ENCODE data around the gene ARL15.
"Not testable (repeated sequence)": the region's sequence is repeated elsewhere in the genome, so short reads cannot be mapped to it uniquely, and the experiment has no call there.

ARL15 gene

DNA sequence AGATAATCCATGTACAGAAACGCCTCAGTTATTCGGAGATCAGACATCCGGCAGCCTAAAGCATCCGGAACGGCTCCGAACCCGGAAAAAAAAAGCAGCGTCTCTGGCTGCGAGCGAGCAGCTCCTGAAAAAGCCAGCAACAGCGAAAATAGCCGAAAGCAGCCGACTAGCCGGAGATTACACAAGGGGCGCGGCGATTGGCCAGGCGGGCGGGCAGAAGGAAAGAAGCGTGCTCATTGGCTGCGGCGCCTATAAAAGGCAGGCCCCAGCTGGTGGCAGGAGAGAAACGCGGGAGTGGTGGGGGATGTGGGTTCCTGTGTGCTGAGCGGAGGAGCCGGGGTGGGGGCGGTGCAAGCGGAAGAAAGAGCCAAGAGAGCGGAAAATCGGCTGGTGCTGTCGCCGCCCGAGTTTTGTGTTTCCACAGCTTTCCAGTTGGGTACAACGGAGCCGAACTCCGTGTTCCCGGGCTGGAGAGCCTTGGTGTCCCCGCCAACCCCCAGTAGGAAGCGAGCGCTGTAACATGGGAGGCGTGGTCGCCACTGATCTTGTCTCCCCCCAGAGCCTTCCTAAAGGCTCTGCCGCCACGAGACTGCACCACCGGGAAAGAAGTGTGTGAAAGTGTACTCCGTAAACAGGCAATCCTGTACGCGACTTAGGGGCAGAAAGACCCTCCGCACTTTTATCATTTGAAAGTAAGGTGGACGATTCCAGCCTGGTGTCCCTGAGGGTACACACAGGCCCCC is at the start of gene ARL15:
ARL15 (minus strand) TSS at position 141 of the 743 bp plus-strand sequence.
- DNase-seq = peak; percentile 94

DNA sequence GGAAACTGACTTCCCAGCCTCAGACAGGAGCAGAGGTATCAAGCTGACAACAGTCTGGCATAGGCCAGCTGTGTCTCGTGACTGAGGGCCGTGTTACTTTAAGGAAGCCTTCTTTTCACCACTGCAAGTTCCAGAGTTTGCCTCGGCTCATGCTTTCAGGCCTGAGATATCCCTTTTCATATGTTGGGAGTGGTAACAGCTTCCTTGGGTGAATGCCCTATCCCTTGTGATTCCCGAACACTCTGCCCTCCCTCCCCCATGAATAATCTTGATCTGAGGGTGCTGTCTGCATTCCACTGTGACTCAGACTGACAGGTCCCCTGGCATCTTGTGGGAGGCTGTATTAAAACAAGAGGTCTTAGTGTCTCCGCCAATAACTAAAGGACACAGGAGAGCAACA is 49.7 kb upstream of the ARL15 start:
- peak; percentile 78 for DNase-seq

DNA sequence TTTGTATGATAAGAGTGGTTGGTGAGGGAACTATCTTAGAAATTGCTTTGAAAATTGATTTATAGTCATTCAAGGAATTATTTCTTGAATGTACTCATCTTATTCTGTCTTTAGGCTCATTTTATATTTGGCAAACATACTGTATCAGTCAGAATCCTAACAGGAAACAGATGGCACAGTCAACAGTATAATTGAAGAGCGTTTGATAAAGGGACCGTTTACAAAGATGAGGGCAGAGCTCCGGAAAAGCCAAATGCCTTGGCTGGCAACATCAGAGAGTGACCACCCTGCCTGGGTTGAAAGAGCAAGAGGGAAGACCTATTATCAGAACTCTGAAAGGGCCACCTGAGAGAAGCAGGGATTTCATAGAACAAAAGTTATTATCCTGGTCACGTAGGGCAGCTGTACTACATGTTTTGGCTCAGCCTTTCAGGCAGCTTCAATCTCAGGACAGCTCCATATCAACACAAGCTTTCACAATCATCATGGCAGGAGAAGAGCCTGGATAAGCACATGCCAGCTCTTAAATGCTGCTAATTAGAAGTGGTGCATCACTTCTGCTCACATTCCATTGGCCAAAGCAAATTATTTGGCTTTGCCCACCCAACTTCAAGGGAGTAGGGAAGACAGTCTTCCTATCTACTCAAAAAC is 47.2 kb upstream of the ARL15 start:
- no peak for DNase-seq

DNA sequence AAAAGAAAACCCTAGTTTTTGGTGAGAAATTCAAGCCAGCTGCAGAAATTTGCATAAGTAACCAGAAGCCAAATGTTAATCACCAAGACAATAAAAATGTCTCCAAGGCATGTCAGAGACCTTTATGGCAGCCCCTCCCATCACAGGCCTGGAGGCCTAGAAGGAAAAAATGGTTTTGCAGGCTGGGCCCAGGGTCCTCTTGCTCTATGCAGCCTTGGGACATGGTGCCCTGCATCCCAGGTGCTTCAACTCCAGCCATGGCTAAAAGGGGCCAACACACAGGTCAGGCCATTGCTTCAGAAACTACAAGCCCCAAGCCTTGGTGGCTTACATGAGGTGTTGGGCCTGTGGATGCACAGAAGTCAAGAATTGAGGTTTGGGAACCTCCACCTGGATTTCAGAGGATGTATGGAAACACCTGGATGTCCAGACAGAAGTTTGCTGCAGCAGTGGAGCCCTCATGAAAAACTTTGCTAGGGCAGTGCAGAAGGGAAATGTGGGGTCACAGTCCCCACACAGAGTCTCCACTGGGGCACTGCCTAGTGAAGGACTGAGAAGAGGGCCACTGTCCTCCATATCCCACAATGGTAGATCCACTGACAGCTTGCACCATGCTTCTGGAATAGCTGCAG is 43.7 kb upstream of the ARL15 start:
- not testable (repeated sequence) for DNase-seq

DNA sequence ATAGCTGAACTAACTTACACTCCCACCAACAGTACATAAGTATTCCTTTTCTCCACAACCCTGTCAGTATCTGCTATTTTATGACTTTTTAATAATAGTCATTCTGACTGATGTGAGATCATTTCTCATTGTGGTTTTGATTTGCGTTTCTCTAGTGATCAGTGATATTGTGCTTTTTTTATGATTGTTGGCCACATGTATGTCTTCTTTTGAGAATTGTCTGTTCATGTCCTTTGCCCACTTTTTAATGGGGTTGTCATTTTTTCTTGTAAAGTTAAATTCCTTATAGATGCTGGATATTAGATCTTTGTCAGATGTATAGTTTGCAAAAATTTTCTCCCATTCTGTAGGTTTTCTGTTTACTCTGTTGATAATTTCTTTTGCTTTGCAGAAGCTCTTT is 42.2 kb upstream of the ARL15 start:
- not testable (repeated sequence) for DNase-seq

DNA sequence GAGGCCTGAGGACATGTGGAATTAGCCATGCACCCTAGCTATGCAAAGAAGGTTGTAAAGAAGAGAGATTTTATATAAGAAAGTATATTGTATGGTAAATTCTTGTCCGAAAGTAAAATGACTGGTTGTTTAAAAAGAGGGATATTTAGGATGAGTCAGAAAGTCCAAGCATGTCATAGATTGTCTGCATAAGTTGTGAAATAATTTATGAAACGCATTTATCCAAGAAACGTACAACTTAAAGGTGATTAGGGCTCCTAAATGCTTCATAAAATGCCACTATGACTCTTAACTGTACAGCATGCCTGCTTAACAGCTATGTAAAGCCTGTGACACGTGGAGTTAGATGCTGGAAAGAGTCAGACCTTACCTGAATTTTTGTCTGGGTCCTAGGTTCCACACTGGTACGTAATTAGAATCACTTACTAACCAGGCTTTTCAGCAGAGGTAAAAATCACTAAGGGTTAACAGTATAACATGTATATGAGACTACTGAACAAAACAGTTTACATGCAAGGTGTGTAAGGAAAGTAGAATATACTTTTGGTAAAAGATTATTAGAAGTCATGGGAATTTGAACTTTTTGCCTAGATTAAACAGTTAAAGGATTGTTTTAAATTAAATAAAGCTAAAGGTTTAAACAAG is 37.0 kb upstream of the ARL15 start:
- DNase-seq = no peak

DNA sequence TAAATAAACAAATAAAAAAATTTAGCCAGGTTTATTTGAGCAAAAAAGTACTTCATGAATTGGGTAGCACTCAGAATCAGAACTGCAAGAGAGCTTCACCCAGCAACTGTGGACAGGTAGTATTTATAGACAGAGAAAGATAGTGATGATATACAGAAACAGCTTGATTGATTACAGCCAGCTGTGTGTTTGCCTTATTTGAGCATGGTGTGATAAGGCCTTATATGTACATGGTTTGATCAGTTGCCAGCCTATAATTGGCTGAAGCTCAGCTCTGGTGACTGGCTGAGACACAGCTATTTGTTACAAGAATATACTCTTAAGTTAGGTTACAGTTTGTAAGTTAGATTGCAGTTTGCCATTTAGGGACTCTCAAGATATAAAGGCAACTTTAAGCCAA is 34.3 kb upstream of the ARL15 start:
- DNase-seq = no peak

DNA sequence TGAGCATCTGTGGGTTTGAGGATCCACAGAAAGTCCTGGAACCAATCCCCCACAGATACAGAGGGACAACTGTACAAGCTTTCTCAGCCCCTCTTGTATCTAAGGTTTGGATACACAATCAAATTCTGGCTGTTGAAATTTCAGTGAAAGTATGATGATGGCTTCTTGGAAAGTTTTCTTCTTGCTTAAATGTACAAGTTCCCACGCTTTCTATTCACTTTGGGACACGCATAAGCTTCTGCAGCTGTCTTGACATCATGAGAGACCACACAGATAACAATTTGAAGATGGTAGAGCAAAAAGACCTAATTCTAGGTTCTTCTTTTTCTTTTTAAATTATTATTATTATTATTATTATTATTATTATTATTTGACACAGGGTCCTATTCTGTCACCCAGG is 31.6 kb upstream of the ARL15 start:
- no peak for DNase-seq

DNA sequence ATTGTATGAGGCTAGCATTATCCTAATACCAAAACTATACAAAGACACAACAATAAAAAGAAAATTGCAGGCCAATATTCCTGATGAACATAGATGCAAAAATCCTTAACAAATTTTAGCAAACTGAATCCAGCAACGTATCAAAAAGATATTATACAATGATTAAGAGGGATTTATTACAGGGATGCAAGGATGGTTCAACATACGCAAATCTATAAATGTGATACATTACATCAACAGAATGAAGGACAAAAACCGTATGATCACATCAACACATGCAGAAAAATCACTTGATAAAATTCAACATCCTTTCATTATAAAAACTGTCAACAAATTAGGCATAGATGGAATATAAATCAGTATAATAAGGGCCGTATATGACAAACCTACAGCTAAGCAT is 27.1 kb upstream of the ARL15 start:
- no peak for DNase-seq

DNA sequence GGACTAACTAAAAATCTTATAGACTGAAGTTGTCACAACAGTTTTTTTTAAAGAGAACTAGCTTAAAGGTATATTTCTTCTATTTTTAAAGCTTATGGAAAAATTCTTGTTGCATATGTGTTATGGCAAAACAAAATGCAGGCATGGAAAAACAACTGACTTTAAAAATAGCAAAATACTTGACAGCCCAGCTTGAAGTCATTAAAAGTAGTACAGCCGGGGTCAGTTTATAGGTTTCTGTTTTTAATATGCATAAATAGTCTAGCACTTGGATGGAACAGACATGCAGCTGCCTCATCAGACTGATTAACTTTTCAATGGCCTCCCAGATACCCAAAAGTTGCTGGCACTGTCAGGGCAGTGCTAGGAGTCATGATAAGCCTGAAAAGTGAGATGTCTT is 22.3 kb upstream of the ARL15 start:
- no peak for DNase-seq

DNA sequence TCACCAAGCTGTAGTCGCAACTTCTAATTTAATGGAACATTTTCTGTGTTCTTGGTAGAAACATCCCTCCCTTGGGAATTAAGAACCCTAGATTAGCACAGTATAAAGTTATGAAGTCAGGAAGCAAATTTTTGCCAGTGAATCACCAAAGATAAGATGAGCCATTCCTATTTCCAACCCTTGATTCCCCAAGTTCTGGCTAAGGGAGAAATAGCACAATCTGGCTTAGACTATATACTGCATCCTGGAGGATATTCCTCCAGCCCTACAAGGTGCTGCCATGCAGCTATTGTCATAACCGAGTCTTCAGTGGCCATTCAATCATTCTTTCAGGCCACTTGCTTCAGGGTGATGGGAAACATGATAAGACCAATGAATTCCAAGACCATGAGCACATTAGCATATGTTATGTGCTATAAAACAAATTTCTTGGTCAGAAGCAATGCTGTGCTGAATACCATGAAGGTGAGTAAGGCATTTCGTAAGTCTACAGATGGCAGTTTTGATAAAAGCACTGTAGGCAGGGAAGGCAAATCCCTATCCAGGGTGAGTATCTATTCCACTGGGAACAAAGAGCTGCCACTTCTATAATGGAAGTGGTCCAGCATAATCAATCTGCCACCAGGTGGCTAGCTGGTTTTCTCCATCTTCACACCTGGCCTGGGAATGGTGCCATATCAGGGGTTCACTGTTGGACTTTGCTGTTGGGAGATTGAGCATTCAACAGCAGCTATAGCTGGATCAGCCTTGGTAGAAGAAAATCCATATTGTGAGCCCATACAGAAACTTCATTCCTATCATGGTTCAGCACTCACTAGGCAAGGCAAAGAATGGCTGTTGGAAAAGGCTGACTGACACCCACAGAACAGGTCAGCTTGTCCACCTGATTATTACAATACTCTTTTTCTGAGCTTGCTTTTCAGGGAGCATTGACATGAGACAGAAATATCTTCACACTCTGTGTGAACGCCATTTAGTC is 19.6 kb upstream of the ARL15 start:
- peak; percentile 94 for DNase-seq

DNA sequence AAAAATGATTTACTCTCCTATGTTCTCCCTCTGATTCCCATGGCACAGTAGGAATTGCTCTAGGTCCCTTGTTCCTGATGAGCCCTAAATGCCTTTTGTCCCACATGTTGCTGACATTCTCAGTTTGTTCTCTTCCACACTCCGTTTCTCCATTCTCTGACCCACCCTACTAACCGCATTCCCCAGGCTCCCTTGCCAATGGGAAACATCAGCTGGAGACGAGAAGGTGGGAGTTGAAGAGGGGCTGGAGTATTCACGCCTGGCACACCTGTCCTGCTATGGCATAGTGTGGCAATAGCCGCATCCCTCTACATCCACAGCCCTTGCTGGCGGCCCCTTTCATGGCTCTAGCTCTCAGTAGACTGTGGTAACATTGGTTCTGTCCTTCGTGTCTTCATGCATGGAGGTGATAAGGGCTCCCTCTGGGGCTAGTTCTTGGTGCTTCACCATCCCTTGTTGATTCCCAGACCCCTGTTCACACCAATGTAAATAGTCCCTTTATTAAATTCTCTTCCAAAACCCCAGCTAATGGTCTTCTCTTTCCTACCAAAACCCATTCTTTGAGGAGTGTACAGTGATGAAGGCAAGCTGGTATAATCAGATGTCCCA is 16.4 kb upstream of the ARL15 start:
- DNase-seq = no peak

DNA sequence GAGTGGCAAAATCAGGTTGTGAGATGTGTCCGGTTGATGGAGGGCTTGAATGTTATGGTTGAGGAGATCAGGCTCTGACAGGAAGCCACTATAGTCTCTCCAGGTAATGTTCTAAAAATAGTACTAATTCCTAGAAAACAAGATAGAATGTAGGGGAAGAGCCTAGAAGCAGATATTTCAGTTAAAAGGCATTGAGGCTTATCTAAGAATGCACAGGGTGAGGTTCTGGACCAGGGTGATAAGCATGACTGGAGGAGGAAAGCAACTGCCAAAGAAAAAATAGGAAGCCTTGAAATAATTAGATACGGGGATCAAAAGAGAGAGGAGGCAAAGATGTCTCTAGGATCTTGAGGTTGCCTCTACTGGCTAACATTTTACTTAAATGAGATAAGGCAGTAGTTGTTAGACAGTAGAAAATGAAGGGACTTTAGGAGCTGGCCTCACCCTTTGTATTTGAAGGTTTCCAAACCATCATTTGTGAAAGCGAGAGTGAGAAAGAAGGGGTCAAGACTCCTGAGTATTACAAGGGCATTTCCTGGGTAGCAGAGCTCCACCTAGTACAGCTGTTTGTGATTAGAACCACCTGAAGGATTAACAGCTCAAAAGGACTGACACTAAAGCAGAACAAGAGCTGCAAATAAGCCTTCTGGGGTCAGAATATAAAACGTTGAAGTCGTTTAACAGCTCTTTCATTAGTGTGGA is 15.4 kb upstream of the ARL15 start:
- DNase-seq = peak; percentile 66

DNA sequence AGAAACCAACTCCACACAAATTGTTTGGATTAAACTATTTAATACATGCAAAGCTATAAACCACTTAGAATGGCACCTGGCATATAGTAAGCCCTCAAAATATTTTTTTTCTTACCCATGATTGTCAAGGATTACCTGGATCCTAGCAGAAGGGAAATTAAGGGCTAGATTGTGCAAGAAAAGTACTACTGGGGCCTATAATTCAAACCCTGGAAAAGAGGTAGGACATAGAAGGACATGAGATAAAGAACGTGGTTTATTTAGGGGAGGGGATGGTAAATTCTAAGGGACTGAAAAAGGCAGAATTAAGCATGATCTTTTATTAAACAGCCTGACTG is 14.9 kb upstream of the ARL15 start:
- DNase-seq = no peak

DNA sequence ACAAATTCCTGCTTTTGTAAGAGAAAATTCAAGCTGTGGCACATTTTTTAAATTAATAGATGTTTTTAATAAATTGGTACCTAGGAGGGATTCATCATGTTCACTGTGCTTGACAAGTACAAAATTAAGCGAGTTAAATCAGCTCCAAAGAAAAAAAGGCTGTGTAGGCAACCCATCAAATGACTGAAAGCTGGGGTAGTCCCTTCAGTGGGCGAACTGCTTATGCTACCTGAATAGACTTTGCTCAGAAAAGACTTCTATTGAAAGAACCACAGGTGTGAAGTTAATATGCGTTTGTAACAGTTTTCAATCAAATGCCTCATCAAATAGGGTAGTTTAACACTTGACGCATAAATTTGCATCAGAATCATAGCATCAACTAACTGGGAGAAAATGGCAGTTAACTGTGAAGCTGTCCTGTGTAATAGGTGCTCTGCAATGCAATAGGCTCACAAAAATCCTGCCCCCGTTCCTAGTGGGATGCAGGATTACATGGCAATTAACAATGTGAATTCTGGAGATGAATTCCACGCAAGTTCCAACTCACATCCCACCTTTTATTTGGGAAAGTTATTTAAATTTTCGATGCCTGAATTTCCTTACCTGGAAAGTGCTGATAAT is 14.4 kb upstream of the ARL15 start:
- no peak for DNase-seq

DNA sequence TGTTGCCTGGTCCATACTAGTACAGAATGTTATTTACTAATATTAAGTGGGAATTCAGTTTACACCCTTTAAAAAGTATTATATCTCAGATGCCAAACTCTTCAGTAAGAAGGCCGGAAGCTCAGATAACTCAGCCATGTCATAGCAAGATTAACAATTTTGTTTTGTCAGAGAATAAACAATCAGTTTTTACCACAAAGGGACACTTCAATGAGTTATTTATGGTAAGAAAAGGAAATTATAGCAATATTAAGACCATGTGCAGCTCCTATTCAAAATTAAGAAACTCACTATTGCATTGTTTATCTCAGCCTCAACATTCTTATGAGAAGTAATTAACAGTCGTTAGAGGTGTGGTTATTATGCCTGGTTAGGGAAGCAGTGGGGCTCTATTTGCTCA is 13.1 kb upstream of the ARL15 start:
- no peak for DNase-seq

DNA sequence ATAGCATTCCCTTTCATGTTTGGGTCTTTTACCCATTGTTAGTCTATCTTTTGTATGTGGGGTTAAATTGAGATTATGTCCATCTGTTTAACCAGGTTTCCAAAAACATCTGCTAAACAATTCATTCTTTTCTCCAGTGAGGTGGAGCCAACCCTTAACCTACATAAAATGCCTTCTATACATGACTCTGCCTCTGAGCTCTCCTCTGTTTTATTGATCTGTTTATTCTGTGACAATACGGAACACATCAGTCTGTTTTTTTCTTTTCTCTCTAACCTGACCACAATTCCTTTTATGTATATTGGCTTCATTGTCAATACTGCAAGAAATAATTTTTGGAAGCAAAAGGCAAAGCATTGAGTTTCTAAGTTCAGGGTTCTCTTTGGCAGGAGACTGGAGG is 9.9 kb upstream of the ARL15 start:
- no peak for DNase-seq

DNA sequence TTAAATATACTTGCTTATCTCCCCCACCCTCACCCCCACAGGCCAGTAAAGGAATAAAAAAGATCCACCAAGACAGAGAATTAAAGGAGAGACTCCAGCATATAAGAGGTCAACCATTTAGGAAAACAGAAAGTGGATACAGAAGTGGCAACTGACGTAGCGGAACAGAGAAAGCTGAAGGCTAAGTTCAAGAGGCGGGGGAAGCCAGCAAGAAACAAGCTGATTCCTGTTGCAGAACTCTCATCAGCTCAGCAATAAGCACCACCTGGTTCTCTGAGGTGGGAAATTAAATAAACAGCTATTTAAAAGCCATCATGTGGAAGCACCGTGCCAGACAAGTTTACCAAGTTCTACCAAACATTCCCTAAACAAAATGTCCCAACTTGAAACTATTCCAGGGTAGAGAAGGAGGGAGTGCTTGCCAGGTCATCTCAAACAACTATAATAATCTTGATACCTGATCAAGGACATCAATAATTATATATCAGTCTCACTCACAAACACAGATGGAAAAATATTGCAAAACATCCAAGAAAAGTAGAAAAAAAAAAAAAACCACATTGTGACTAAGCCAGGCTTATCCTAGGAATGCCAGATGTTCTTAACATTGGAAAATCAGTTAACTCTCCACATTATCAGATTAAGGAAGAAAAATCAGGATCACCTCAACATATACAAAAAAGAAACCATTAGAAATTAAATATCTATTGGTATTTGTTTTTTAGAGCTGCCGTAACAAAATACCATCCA is 7.3 kb upstream of the ARL15 start:
- no peak for DNase-seq

DNA sequence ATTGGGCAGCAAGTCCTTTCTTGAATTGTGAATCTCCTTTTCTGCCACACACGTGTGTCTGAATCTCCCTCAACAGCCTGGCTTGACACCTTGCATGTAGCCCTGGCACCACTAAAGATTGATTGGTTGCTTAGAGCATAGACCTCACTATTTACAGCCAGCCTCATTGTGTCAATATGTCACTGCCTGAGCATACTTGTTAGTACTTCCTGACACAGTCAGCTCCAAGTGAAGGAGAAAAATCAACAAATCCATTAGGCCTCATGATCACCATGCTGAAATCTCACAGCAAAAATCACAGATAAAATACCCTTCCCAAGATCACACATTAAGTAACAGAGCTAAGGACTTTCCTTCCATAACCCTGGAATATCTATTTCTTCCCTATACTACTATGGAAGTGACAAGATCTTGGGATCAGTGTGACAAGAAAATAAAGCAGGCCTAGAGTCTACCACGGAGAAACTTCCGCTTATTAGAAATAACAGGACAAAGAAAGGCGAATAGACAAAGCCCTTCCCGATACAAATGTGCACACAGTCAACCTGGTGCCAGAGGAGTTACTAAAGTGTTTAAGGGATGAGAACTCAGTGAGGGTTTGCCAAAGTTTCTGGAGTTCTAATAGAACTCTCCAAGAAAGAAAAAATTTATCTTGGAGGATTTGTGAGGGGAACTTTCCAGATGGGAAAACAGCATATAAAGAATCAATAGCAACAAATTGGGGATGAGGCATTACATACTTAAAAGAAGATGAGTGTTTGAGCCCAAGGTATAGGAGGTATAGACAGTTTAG is 5.6 kb upstream of the ARL15 start:
- no peak for DNase-seq

Measured in NCI-H226 (cell line).